ENCODE results near the gene RND2.

DNA sequence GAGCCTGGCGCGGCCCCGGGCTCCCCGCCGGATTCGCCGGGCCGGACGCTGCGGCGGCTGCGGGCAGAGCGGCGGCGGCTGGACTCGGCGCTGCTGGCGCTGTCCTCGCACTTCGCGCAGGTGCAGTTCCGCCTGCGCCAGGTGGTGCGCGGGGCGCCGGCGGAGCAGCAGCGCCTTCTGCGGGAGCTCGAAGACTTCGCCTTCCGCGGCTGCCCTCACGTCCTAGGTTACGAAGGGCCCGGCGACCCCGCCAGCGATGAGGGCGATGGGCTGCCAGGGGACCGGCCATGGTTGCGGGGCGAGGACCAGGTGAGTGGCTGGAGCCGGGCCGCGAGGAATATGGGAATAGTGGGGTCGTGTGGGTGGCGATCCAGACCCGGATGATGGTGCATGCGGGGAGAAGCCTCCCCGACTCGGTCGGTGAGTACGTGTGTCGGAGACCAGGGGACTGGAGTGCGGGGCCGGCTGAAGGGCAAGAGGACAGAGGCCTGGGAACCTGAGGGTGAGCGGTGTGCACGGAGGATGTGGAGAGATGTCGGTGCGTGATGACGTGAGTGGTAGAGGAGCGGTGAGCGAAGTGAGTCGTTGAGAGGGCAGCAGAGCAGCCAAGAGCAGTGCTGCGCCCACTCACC is 44.1 kb upstream of the RND2 start:
- no peak; the same call in 1 of the 2 replicates for TF ChIP-seq POLR2AphosphoS5 (IDR thresholded peaks at IDR 0.05; ENCODE audit: low read depth)
- TF ChIP-seq, protein P1, sequence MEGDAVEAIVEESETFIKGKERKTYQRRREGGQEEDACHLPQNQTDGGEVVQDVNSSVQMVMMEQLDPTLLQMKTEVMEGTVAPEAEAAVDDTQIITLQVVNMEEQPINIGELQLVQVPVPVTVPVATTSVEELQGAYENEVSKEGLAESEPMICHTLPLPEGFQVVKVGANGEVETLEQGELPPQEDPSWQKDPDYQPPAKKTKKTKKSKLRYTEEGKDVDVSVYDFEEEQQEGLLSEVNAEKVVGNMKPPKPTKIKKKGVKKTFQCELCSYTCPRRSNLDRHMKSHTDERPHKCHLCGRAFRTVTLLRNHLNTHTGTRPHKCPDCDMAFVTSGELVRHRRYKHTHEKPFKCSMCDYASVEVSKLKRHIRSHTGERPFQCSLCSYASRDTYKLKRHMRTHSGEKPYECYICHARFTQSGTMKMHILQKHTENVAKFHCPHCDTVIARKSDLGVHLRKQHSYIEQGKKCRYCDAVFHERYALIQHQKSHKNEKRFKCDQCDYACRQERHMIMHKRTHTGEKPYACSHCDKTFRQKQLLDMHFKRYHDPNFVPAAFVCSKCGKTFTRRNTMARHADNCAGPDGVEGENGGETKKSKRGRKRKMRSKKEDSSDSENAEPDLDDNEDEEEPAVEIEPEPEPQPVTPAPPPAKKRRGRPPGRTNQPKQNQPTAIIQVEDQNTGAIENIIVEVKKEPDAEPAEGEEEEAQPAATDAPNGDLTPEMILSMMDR (conservative IDR thresholded peaks at IDR 0.05; ENCODE audit: low read depth in 2 of 2): peak; percentile 13 to 21; a peak in 2 of 4 replicates
- TF ChIP-seq, protein P2, sequence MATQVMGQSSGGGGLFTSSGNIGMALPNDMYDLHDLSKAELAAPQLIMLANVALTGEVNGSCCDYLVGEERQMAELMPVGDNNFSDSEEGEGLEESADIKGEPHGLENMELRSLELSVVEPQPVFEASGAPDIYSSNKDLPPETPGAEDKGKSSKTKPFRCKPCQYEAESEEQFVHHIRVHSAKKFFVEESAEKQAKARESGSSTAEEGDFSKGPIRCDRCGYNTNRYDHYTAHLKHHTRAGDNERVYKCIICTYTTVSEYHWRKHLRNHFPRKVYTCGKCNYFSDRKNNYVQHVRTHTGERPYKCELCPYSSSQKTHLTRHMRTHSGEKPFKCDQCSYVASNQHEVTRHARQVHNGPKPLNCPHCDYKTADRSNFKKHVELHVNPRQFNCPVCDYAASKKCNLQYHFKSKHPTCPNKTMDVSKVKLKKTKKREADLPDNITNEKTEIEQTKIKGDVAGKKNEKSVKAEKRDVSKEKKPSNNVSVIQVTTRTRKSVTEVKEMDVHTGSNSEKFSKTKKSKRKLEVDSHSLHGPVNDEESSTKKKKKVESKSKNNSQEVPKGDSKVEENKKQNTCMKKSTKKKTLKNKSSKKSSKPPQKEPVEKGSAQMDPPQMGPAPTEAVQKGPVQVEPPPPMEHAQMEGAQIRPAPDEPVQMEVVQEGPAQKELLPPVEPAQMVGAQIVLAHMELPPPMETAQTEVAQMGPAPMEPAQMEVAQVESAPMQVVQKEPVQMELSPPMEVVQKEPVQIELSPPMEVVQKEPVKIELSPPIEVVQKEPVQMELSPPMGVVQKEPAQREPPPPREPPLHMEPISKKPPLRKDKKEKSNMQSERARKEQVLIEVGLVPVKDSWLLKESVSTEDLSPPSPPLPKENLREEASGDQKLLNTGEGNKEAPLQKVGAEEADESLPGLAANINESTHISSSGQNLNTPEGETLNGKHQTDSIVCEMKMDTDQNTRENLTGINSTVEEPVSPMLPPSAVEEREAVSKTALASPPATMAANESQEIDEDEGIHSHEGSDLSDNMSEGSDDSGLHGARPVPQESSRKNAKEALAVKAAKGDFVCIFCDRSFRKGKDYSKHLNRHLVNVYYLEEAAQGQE (IDR thresholded peaks at IDR 0.05; ENCODE audit: unreplicated experiment): no peak

All from GM23338 (cell line).